T47D (cell line): Measurements from ENCODE around the gene RBP2.

Source experiments
- DNase-seq, 2 experiments: peaks; one replicate each; pipeline versions ENCODE4 v3.0.0 to v3.0.0-alpha.2; 2011 to 2012; ENCODE audit warnings: low read depth in 1 of 2, low spot score in 1 of 2
- JUND ChIP-seq: IDR thresholded peaks from 2 replicates; pipeline ENCODE4 v1.6.1; 2012; ENCODE audit warnings: low read depth
- in situ Hi-C: cut with HindIII; loops from 2 replicates; pipeline ENCODE4 v1.10.0; 2016; ENCODE audit warnings: low sequenced_read_pairs, low pct_unique_long_range_greater_than_20kb

Gene RBP2

DNA sequence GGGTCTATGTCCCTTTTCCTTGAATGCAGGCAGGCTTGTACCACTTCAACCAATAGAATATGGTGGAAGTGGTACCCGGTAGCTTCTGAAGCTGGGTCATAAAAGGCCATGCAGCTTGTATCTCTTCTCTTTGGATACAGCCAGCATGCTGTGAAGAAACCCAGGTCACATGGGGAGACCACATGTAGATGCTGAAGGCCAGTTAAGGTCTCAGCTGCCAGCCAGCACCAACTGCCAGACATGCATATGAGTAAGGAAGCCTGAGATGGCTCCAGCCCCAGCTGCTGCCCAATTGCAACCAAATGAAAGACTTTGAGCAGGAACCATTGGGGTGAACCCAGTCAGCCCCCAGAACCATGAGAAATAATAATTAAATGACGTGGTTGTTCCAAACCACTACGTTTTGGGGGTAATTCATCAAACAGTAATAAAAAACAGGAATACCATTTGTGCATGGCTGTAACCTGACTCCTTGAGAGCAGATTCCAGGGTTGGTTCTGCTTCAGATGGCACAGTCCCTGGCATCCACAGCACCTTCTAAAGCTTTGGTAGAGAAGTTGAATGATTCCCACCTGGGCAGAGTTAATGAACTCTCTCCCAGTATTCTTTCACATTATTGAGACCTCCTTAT lies 3.8 kb downstream of the RBP2 start:
- in situ Hi-C loops: no loop called here
- no peak for DNase-seq
- no peak for TF ChIP-seq JUND

DNA sequence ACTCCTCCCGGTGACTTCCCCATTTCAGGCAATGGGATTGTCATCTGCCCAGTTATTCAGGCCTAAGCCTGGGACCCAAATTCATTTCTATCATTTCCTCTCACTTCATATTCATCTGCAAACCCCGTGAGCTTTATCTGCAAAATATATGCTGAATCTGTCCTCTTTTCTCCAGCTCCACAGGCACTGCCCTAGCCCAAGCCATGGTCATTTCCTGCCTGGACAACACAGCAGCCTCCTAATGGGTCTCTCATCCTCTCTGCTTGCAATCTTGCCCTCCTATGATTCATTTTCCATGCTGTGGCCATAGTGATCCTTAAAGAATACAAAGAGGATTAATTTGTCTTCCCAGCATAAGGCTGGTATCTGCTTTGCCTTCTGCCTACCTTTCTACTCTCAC lies 6.1 kb downstream of the RBP2 start:
- in situ Hi-C loops: no loop called here
- no peak for DNase-seq
- TF ChIP-seq JUND: no peak

DNA sequence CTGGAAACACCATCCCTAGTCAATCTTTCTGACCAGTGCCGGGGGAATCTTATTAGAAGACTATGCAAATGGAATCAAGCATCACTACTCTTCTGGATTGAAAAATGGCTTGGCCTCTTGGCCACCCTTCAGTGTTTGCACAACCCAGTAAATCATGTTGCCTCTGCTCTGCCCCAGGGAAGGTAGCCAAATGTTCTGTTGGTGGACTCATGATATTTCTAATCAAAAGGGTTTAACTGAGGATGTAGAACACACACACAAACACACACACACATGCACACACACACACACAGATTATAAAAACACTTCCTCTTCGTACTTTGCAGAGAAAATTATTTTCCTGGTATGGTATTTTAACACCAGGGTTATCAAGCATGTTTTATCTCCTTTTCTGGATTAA lies 7.9 kb downstream of the RBP2 start:
- in situ Hi-C loops: no loop called here
- no peak for DNase-seq
- TF ChIP-seq JUND: no peak

GRCh38 chr3:139466360-139466759 lies 10.0 kb downstream of the RBP2 start:
- in situ Hi-C loops: no loop called here
- no peak for TF ChIP-seq JUND
- no peak for DNase-seq

DNA sequence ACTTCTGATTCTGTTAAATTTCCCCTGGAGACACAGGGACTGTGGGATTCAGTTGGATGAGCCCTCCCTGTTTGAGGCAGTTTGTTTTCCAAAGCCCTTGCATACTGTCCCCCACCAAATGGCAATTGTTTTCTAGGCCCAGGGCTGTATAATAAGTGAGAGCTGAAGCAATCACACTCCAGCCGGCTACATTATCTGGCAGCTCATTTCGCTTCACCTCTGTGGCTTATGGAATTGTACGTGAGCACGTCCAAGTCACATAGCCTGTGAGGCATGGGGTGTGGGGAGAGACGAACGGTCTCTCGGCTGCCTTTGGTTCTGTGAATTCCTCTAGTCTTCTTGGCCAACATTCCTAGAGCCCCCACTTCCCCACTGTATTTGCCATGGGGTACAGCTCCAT lies 10.7 kb downstream of the RBP2 start:
- DNase-seq: no peak
- in situ Hi-C loops: no loop called here
- TF ChIP-seq JUND: no peak

- in situ Hi-C loops: no loop called here
- no peak for TF ChIP-seq JUND
- no peak for DNase-seq
Measured at GRCh38 chr3:139463466-139463865, 12.8 kb downstream of the RBP2 start.

GRCh38 chr3:139460529-139460928 lies 15.8 kb downstream of the RBP2 start:
- TF ChIP-seq JUND: no peak
- no peak for DNase-seq
- in situ Hi-C loops: no loop called here

- DNase-seq: no peak
- TF ChIP-seq JUND: no peak
- in situ Hi-C loops: no loop called here
Measured at GRCh38 chr3:139460076-139460475, 16.2 kb downstream of the RBP2 start.

DNA sequence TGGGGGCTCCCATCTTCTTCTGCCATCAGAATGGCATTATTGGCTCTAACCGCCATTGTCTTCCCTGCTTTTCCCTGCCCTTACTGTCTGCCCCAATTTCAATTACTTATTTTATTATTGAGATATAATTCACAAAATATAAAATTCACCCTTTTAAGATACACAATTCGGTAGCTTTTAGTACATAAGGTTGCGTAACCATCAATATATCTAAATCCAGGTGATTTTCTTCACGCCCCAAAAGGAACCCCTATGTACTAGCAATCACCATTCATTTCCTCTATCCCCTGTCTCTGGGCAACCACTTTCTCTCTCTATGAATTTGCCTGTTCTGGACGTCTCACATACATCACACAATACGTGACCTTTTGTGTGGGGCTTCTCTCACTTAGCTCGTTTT lies 18.0 kb downstream of the RBP2 start:
- TF ChIP-seq JUND: no peak
- in situ Hi-C loops: no loop called here
- DNase-seq: no peak

GRCh38 chr3:139457066-139457465 lies 19.2 kb downstream of the RBP2 start:
- no peak for DNase-seq
- no peak for TF ChIP-seq JUND
- in situ Hi-C loops: no loop called here

DNA sequence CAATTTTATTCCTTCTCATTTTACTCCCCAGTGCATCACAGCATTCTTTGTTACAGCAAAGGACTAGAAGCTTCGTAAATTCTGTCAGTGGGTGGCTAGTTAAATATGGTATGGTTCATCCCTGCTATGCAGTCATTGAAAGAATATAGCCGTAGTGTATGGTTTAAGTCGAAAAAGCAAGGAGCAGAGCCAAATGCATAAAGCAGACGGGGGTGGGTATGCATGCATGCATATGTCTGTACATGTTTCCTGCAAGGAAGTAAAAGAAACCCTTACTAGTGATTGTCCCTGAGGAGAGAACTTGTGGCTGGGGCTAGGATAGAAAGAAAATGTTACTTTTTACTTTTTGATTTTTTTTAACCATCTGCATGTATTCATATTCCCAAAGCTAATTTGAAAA lies 19.9 kb downstream of the RBP2 start:
- in situ Hi-C loops: no loop called here
- no peak for DNase-seq
- TF ChIP-seq JUND: no peak

GRCh38 chr3:139455855-139456254 lies 20.5 kb downstream of the RBP2 start:
- no peak for TF ChIP-seq JUND
- DNase-seq: no peak
- in situ Hi-C loops: no loop called here

- no peak for DNase-seq
- in situ Hi-C loops: no loop called here
- no peak for TF ChIP-seq JUND
Measured at GRCh38 chr3:139455206-139455605, 21.1 kb downstream of the RBP2 start.

DNA sequence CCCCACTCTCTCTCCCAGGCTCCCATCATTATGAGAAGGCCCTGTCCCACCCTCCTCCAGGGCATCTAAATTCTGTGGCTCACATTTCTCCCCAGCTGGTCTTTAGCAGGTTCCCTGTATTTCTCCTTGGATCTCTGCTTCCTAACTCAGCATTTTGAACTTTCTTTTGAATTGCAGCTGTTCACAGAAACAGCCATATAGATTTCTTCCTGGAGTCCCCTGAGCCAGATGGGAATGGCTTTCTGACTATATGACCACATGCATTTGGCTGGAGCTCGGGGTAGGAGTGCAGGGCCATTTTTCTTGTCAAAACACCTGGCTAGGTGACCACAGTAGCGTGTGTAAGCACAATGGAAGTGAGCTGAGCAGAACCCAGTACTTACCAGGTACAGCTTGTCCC lies 22.0 kb downstream of the RBP2 start:
- DNase-seq: no peak
- in situ Hi-C loops: no loop called here
- no peak for TF ChIP-seq JUND
